GM19099 (cell line): ENCODE data around the gene DMD.

Experiments used
- POLR2A ChIP-seq: IDR thresholded peaks from 3 replicates; pipeline ENCODE4 v1.6.1; 2011; ENCODE audit warnings: low read depth; ENCODE audit not compliant: insufficient read length; ENCODE audit errors: extremely low read depth

The DMD gene

GRCh38 chrX:31445542-31445941, 1765.8 kb downstream of the DMD start:
- no peak for TF ChIP-seq POLR2A

- no peak for TF ChIP-seq POLR2A
Observed at GRCh38 chrX:31443654-31444053, 1767.7 kb downstream of the DMD start.

GRCh38 chrX:31440546-31440945, 1770.8 kb downstream of the DMD start:
- TF ChIP-seq POLR2A: no peak

GRCh38 chrX:31436424-31436823, 1774.9 kb downstream of the DMD start:
- TF ChIP-seq POLR2A: no peak

- TF ChIP-seq POLR2A: no peak
Observed at GRCh38 chrX:31435592-31435991, 1775.8 kb downstream of the DMD start.

- no peak for TF ChIP-seq POLR2A
Observed at GRCh38 chrX:31433856-31434255, 1777.5 kb downstream of the DMD start.

- TF ChIP-seq POLR2A: no peak
Observed at GRCh38 chrX:31429915-31430314, 1781.4 kb downstream of the DMD start.

- TF ChIP-seq POLR2A: no peak
Observed at GRCh38 chrX:31423609-31424189, 1787.7 kb downstream of the DMD start.

GRCh38 chrX:31421441-31421840, 1789.9 kb downstream of the DMD start:
- no peak for TF ChIP-seq POLR2A

- TF ChIP-seq POLR2A: no peak
Observed at GRCh38 chrX:31420711-31421151, 1790.6 kb downstream of the DMD start.

GRCh38 chrX:31420302-31420701, 1791.0 kb downstream of the DMD start:
- no peak for TF ChIP-seq POLR2A

GRCh38 chrX:31397119-31397518, 1814.2 kb downstream of the DMD start:
- no peak for TF ChIP-seq POLR2A

GRCh38 chrX:31392513-31392912, 1818.8 kb downstream of the DMD start:
- TF ChIP-seq POLR2A: no peak

GRCh38 chrX:31388946-31389345, 1822.4 kb downstream of the DMD start:
- TF ChIP-seq POLR2A: no peak

- no peak for TF ChIP-seq POLR2A
Observed at GRCh38 chrX:31384471-31384870, 1826.9 kb downstream of the DMD start.

GRCh38 chrX:31383991-31384390, 1827.4 kb downstream of the DMD start:
- TF ChIP-seq POLR2A: no peak

GRCh38 chrX:31376408-31377022, 1834.8 kb downstream of the DMD start:
- no peak for TF ChIP-seq POLR2A

- TF ChIP-seq POLR2A: no peak
Observed at GRCh38 chrX:31374786-31375185, 1836.6 kb downstream of the DMD start.

- TF ChIP-seq POLR2A: no peak
Observed at GRCh38 chrX:31371956-31372355, 1839.4 kb downstream of the DMD start.
